GM12873 (cell line): ENCODE measurements around the gene USP47.

Experiments
- TF ChIP-seq, protein P1 (sequence below): IDR thresholded peaks from 2 replicates; pipeline ENCODE4 v1.5.1; 2012; ENCODE audit warnings: low read depth, mild to moderate bottlenecking, moderate library complexity, low read length, control low read depth; ENCODE audit not compliant: insufficient read depth; ENCODE audit errors: missing control alignments

USP47 gene

DNA sequence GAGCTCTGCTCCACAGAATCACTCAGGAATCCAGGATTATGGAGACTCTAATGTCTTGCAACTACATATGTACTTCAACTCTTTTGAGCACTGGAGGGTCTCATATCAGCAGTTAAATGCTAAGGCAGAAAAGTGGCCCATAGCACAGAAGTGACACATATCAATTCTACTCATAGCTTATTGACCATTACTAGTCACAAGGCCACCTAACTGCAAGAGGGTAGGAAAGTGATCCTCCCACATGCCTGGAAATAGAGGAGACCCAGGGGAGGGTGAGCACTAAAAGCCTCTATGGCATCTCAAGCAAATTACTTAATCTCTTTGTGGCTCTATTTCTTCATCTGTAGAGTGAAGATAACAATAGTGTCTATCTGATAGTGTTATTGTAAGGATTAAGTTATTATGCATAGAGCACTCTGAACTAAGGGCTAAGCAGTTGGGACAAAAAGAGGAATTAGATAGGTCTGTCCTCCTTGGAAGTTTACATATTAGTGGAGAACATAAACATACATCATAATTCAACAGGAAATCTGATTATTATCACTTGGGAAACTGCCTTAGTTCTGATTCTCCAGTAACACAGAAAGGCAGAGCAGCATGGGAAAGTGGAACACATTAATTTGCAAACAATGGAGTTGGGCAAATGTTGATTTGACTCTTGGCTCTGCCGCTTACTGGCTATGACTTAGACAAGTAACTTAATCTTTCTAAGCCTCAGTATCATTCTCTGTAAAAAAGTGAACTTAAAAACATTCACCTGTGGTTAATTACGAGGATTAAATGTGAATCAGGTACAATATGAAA, 25.1 kb upstream of the USP47 start:
- TF ChIP-seq, protein P1, sequence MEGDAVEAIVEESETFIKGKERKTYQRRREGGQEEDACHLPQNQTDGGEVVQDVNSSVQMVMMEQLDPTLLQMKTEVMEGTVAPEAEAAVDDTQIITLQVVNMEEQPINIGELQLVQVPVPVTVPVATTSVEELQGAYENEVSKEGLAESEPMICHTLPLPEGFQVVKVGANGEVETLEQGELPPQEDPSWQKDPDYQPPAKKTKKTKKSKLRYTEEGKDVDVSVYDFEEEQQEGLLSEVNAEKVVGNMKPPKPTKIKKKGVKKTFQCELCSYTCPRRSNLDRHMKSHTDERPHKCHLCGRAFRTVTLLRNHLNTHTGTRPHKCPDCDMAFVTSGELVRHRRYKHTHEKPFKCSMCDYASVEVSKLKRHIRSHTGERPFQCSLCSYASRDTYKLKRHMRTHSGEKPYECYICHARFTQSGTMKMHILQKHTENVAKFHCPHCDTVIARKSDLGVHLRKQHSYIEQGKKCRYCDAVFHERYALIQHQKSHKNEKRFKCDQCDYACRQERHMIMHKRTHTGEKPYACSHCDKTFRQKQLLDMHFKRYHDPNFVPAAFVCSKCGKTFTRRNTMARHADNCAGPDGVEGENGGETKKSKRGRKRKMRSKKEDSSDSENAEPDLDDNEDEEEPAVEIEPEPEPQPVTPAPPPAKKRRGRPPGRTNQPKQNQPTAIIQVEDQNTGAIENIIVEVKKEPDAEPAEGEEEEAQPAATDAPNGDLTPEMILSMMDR: no peak

DNA sequence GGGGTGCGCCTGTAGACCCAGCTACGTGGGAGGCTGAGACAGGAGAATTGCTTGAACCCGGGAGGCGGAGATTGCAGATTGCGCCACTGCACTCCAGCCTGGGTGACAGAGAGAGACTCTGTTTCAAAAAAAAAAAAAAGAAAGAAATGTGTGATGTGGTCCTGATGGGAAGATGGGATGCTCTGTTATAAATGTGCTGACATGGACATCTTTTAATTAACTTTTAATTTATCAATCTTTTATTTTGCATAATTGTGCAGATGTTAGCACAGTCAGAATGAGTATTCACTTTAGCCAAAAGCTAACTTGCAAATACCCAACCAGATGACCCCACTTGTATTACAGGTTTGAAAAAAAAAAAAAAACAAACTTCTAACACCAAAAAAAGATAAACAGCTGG, 23.8 kb upstream of the USP47 start:
- TF ChIP-seq, protein P1: no peak

- TF ChIP-seq, protein P1: no peak
These were observed 23.1 kb upstream of the USP47 start for GRCh38 chr11:11818529-11819121.

DNA sequence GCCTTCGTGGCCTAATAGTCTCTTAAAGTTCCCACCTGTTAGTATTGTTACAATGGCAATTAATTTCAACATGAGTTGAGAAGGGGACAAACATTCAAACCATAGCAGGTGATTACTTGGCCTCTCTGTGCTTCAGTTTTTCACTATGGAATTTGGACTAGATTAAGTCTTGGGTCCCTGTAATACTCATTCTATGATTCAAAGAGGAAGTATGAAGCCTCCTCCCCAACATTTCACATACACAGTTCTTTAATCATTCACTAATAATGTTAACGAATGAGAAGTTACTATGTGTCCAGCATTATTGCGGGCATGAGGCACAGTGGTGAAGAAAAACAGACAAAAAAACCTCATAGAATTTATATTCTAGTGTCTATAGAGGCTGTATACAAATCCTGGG, 19.9 kb upstream of the USP47 start:
- TF ChIP-seq, protein P1: no peak

DNA sequence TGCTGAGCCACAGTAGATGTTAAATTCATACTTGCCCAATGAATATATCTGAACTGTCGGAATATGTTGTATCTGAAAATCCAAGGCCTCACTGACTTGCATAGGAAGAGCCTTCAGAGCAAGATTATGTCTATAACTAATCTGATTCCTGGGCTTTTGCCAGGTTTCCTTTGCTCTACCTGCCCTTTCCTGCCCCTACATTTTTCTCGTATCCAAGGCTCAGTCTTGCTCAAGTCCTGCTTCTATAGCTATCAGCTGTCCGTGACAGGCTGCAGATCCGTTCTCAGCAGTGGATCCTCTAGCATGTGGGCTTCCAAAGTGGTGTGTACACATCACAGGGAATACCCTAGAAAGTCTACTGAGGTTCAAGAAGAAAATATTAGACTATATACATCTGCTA, 18.8 kb upstream of the USP47 start:
- TF ChIP-seq, protein P1: no peak

DNA sequence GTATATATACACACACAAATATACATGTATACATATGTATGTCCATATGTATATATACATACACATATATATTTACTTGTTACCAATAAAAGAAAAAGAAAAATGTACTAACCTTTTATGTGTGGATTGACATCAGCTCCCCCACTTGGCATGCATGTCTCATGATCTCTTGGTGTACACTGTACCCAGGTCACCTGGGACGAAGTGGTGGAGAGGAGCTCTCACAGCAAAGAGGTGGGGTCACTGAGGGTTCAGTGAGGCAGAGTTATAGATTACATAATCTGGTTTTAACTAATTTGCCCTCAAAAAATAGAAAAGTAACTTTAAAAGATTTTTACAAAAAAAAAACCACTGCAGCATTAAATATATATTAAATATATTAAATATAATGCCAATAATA, 15.5 kb upstream of the USP47 start:
- TF ChIP-seq, protein P1: no peak

DNA sequence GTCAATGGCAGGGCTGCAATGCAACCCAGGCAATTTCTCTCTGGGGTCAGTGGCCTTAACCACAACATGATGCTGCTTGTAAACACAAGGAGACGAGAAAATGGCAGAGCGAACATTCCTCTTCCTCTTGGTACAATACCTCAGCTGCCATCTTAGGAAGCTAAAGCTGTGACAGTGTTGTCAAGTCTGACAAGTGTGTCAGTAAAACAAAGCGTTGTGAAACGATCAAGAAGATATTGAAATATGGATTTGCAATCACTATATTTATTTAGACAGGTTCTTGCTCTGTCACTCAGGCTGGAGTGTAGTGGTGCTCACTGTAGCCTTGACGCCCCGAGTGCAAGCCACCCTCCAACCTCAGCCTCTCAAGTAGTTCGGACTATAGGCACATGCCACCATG, 14.5 kb upstream of the USP47 start:
- TF ChIP-seq, protein P1: no peak
